Immature natural killer cell (primary cell): ENCODE results near the gene IDS. TPM values are rescaled to one million over a fixed set of nuclear protein-coding genes. Genes with fewer than 3 reads are reported as not detected.
A peak's percentile ranks its signal among the peaks of the same experiment; 100 is the strongest.
"Not testable (repeated sequence)": the region's sequence is repeated elsewhere in the genome, so short reads cannot be mapped to it uniquely, and the experiment has no call there.

Experiments used
- DNase-seq, 3 donors: peaks; one replicate each; pipeline ENCODE4 v3.0.0; 2022; ENCODE audit warnings: mixed read lengths in 1 of 3
- H3K27ac Mint-ChIP-seq, 6 donors: one replicate each; pipeline ENCODE4 v1.8.0; 2020; ENCODE audit warnings: mixed read lengths in 6 of 6, mild to moderate bottlenecking in 5 of 6, inconsistent platforms in 4 of 6, moderate library complexity in 3 of 6
- H3K27me3 Mint-ChIP-seq, 3 donors: one replicate each; pipeline ENCODE4 v1.8.0; 2020 to 2021; ENCODE audit warnings: low read depth in 3 of 3, mild to moderate bottlenecking in 3 of 3, mixed read lengths in 3 of 3, moderate library complexity in 3 of 3, inconsistent platforms in 1 of 3
- H3K36me3 Mint-ChIP-seq, 3 donors: one replicate each; pipeline ENCODE4 v1.8.0; 2020; ENCODE audit warnings: mixed read lengths in 3 of 3, inconsistent platforms in 2 of 3, mild to moderate bottlenecking in 2 of 3
- H3K4me1 Mint-ChIP-seq, 2 donors: one replicate each; pipeline ENCODE4 v1.8.0; 2020; ENCODE audit warnings: inconsistent platforms in 2 of 2, mild to moderate bottlenecking in 2 of 2, mixed read lengths in 2 of 2, moderate library complexity in 1 of 2
- H3K4me3 Mint-ChIP-seq, 5 donors: one replicate each; pipeline ENCODE4 v1.8.0; 2020; ENCODE audit warnings: mild to moderate bottlenecking in 5 of 5, mixed read lengths in 5 of 5, inconsistent platforms in 3 of 5, moderate library complexity in 3 of 5
- H3K9me3 Mint-ChIP-seq, 6 donors: one replicate each; pipeline ENCODE4 v1.8.0; 2020; ENCODE audit warnings: mild to moderate bottlenecking in 6 of 6, mixed read lengths in 6 of 6, inconsistent platforms in 4 of 6, moderate library complexity in 3 of 6
- polyA plus RNA-seq, 3 donors: library from polyadenylated mRNA; unstranded; fragments of 300-500 nt; fragmentation: Illumina TruSeq; gene quantifications; one replicate each; pipeline ENCODE4 v1.2.3, GENCODE V29; 2021

Gene IDS
- polyA plus RNA-seq, 3 donors from 2014 or later, result 143 to 230 (median 163) TPM

DNA sequence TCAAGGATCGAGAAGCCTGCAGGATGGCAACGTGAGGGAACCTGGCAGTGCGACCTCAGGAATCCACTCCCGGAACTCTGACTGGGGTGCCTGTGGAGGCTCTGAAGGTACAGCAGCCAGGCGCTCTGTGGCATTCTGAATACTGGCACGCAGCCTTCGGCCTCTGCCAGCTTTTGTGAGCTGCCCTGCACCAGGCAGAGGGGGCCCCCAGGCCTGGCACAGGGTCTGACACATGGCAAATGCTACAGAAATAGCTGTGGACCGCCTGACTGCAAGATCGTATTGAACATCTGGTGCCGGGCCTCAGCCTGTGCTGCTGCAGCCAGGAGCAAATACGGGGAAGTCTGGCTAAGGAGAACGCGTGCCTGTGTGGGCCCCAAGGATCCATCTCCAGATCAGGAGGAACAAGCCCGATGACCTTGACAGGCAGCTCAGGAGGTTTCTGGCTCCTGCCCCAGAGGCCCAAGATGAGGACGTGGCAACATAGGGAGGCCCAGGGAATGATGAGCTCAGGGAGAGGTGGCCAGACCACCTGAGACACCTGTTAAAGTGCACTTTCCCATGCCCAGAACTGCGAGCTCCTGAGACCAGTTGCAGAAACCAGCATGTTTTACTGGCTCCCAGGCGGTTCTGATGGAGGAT lies 16.6 kb downstream of the IDS start:
- H3K27ac Mint-ChIP-seq, result peak overlapping the region in 1 of 6 donors; percentile 9
- peaks cover 9 to 29% (median 23%) of the 10 kb centered on the region in 3 donors for H3K36me3 Mint-ChIP-seq
- H3K9me3 Mint-ChIP-seq, DNase-seq, H3K4me3 Mint-ChIP-seq, H3K27me3 Mint-ChIP-seq: not testable (repeated sequence)
- H3K4me1 Mint-ChIP-seq, result peaks cover 13 to 17% of the 10 kb centered on the region in 2 donors

DNA sequence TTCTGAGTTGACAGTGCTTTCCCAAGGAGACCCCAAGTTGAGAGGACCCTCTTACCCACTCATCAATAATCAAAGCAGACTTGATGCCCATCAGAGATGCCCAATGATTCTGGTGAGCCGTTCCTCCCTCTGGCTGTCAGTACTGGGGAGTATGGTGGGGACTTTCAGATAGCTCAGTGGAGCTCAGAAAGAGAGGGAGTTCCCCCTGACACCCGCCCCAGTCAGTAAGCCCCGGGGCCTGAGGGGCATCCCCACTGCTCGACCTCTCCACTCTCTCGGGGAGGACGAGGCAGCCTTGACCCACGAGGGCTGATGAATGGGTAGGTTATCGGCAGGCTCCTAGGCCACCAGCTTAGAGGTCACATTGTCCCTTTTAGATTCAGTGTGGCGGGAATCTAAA lies 17.1 kb downstream of the IDS start:
- not testable (repeated sequence) for H3K27me3 Mint-ChIP-seq, H3K4me3 Mint-ChIP-seq, DNase-seq, H3K9me3 Mint-ChIP-seq, H3K27ac Mint-ChIP-seq
- Mint-ChIP-seq H3K36me3 (peaks cover 9 to 29% (median 23%) of the 10 kb centered on the region in 3 donors), H3K4me1 (peaks cover 13 to 17% of the 10 kb centered on the region in 2 donors)

GRCh38 chrX:149487292-149487691 lies 17.8 kb downstream of the IDS start:
- no peak for DNase-seq
- Mint-ChIP-seq H3K36me3 (peaks cover 9 to 32% (median 23%) of the 10 kb centered on the region in 3 donors), H3K27me3 (peaks cover 2 to 9% (median 6%) of the 10 kb centered on the region in 3 donors), H3K4me1 (peaks cover 13 to 17% of the 10 kb centered on the region in 2 donors), H3K9me3 (no peaks in the 10 kb centered on the region), H3K4me3 (peak overlapping the region in 2 of 5 donors; percentile 19 to 25), H3K27ac (peak overlapping the region in 5 of 6 donors; percentile 37 to 77 (median 48))

DNA sequence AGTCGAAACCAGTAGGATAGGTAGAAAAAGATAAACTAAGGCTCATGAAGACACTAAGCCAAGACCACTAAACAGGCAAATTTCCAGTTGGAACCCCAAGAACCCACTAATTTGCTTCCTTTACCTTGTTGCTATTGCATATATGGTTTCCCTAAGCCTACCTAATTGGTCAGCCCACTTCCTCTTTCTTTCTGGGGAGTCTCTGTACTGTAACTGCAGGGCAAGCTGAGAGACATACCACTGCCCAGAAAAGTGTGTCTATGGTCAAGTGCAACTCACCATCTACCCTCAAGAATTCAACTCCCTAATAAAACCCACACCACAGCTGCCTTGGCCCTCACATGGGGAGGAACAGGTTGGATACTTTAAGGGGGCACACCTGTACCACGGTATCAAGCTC lies 28.6 kb downstream of the IDS start:
- H3K4me1 Mint-ChIP-seq, result peaks cover 6 to 23% of the 10 kb centered on the region in 2 donors
- H3K4me3 Mint-ChIP-seq, result no peak overlapping the region
- H3K9me3 Mint-ChIP-seq, result no peaks in the 10 kb centered on the region
- H3K36me3 Mint-ChIP-seq, result peaks cover 0 to 5% (median 0%) of the 10 kb centered on the region in 3 donors
- no peaks in the 10 kb centered on the region for H3K27me3 Mint-ChIP-seq
- peak overlapping the region in 2 of 6 donors; percentile 20 to 47 for H3K27ac Mint-ChIP-seq
- DNase-seq, result no peak

GRCh38 chrX:149473966-149474365 lies 31.1 kb downstream of the IDS start:
- Mint-ChIP-seq H3K9me3 (no peaks in the 10 kb centered on the region), H3K27ac (no peak overlapping the region), H3K4me1 (peaks cover 10 to 29% of the 10 kb centered on the region in 2 donors), H3K4me3 (no peak overlapping the region), H3K27me3 (peaks cover 0 to 4% (median 0%) of the 10 kb centered on the region in 3 donors), H3K36me3 (peaks cover 0 to 5% (median 0%) of the 10 kb centered on the region in 3 donors)
- DNase-seq, result no peak

DNA sequence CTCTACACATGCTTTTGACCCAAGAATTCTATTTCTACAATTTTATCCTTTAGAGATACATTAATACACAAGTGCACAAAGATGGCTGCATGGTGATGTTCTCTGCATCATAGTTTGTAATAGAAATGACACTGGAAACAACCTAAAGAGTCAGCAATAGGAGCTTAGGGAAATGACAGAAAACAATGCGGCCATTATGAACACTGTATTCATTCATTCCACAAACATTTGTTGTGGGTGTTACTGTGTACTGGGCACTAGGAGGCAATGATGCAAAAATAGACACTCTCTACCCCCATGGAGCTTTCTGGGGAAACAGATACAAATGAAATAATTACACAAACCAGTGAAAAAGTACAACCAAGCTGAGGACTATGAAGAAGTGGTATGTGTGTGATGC lies 32.0 kb downstream of the IDS start:
- peaks cover 0 to 4% (median 0%) of the 10 kb centered on the region in 3 donors for H3K27me3 Mint-ChIP-seq
- H3K27ac Mint-ChIP-seq, result peak overlapping the region in 1 of 6 donors; percentile 9
- H3K4me1 Mint-ChIP-seq, result peaks cover 10 to 29% of the 10 kb centered on the region in 2 donors
- no peak for DNase-seq
- no peaks in the 10 kb centered on the region for H3K9me3 Mint-ChIP-seq
- H3K36me3 Mint-ChIP-seq, result peaks cover 0 to 5% (median 0%) of the 10 kb centered on the region in 3 donors
- H3K4me3 Mint-ChIP-seq, result no peak overlapping the region

- Mint-ChIP-seq H3K27me3 (peaks cover 0 to 4% (median 0%) of the 10 kb centered on the region in 3 donors), H3K4me3 (no peak overlapping the region), H3K9me3 (no peaks in the 10 kb centered on the region), H3K27ac (no peak overlapping the region), H3K36me3 (peaks cover 0 to 5% (median 0%) of the 10 kb centered on the region in 3 donors), H3K4me1 (peaks cover 10 to 29% of the 10 kb centered on the region in 2 donors)
- no peak for DNase-seq
These were observed 32.5 kb downstream of the IDS start for GRCh38 chrX:149472625-149473024.

- Mint-ChIP-seq H3K4me1 (peaks cover 9 to 25% of the 10 kb centered on the region in 2 donors), H3K27ac (no peak overlapping the region), H3K36me3 (peaks cover 0 to 2% (median 0%) of the 10 kb centered on the region in 3 donors), H3K4me3 (no peak overlapping the region), H3K27me3 (peaks cover 0 to 4% (median 0%) of the 10 kb centered on the region in 3 donors), H3K9me3 (no peaks in the 10 kb centered on the region)
- DNase-seq, result no peak
These were observed 33.7 kb downstream of the IDS start for GRCh38 chrX:149471397-149471796.

DNA sequence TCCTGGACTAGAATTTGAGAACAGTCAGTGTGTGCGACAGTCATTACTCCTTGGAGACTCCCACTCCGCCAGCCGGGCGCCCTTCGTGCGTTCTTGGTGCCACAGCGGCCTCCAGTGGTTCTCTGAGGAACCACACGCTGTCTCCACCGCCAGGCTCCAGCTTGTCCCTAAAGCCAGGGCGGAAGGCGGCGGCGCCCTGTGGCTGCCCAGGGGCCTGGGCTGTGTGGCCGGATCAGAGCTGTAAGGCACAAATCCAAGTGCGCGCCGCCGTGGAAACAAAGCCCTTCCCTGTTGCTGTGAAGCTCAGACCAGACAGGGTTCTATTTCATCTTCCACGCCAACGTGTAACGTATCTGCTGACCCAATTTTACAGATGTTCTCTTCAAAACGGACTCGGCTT lies 34.2 kb downstream of the IDS start:
- H3K9me3 Mint-ChIP-seq, result no peaks in the 10 kb centered on the region
- peaks cover 9 to 23% of the 10 kb centered on the region in 2 donors for H3K4me1 Mint-ChIP-seq
- H3K36me3 Mint-ChIP-seq, result no peaks in the 10 kb centered on the region
- H3K4me3 Mint-ChIP-seq, result no peak overlapping the region
- no peak overlapping the region for H3K27ac Mint-ChIP-seq
- H3K27me3 Mint-ChIP-seq, result peaks cover 0 to 6% (median 0%) of the 10 kb centered on the region in 3 donors
- DNase-seq, result peak; percentile 48 to 52 (median 48)

DNA sequence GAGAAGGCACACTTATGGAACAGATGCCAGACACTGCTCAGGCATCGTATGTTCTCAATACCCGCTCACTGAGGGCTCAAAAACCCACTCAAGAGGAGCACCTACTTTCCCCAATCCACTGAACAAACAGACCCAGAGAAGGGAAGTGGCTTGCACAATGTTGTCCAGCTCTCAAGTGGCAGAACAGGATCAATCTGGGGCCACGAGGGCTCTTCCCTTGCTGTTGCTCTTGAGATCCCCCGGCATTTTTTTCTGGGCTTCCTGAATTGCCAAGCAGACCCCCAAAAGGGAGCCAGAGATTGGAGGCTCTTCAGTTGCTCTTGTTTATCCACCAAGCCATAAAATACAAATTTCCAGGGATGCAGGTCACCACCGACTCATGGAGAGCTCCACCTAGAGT lies 35.7 kb downstream of the IDS start:
- no peaks in the 10 kb centered on the region for H3K9me3 Mint-ChIP-seq
- H3K4me3 Mint-ChIP-seq, result no peak overlapping the region
- peaks cover 5 to 20% of the 10 kb centered on the region in 2 donors for H3K4me1 Mint-ChIP-seq
- DNase-seq, result no peak
- H3K27me3 Mint-ChIP-seq, result peaks cover 0 to 6% (median 0%) of the 10 kb centered on the region in 3 donors
- no peak overlapping the region for H3K27ac Mint-ChIP-seq
- H3K36me3 Mint-ChIP-seq, result no peaks in the 10 kb centered on the region

DNA sequence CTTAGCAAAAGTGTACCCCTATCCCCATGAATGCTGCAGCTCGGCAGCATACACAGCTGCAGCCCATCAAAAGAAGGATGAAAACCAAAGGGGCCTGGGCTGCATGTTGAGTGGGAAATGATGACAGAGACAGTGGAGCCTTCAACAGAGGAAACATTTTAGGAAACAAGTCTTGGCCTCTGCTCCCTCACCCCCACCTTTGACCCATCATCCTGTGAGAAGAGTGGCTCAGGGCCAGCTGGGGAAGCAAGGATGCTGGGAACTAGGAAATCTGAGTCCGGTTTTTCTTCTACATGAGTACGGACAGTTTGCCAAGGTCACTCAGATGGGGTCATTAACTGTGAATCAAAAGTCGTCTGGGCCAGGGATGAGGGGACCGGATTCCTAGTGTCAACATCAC lies 37.2 kb downstream of the IDS start:
- Mint-ChIP-seq H3K4me3 (no peak overlapping the region), H3K27ac (no peak overlapping the region), H3K9me3 (no peaks in the 10 kb centered on the region), H3K27me3 (peaks cover 0 to 6% (median 0%) of the 10 kb centered on the region in 3 donors), H3K36me3 (no peaks in the 10 kb centered on the region), H3K4me1 (peaks cover 5 to 6% of the 10 kb centered on the region in 2 donors)
- no peak for DNase-seq

GRCh38 chrX:149467461-149467860 lies 37.6 kb downstream of the IDS start:
- Mint-ChIP-seq H3K27ac (no peak overlapping the region), H3K36me3 (no peaks in the 10 kb centered on the region), H3K27me3 (peaks cover 0 to 6% (median 0%) of the 10 kb centered on the region in 3 donors), H3K9me3 (no peaks in the 10 kb centered on the region), H3K4me3 (no peak overlapping the region), H3K4me1 (peaks cover 5 to 6% of the 10 kb centered on the region in 2 donors)
- DNase-seq, result no peak

- Mint-ChIP-seq H3K36me3 (no peaks in the 10 kb centered on the region), H3K27me3 (peaks cover 4 to 6% (median 5%) of the 10 kb centered on the region in 3 donors), H3K4me1 (no peaks in the 10 kb centered on the region), H3K9me3 (peaks cover 0 to 3% (median 0%) of the 10 kb centered on the region in 6 donors), H3K27ac (no peak overlapping the region), H3K4me3 (no peak overlapping the region)
- DNase-seq, result no peak
These were observed 42.3 kb downstream of the IDS start for GRCh38 chrX:149462849-149463248.

GRCh38 chrX:149461746-149462145 lies 43.4 kb downstream of the IDS start:
- no peak overlapping the region for H3K4me3 Mint-ChIP-seq
- H3K9me3 Mint-ChIP-seq, result peaks cover 0 to 3% (median 0%) of the 10 kb centered on the region in 6 donors
- H3K4me1 Mint-ChIP-seq, result peaks cover 0 to 2% of the 10 kb centered on the region in 2 donors
- peaks cover 6 to 10% (median 6%) of the 10 kb centered on the region in 3 donors for H3K27me3 Mint-ChIP-seq
- H3K27ac Mint-ChIP-seq, result no peak overlapping the region
- no peak for DNase-seq
- no peaks in the 10 kb centered on the region for H3K36me3 Mint-ChIP-seq
